ENCODE results near the gene OR8D4.

The OR8D4 gene

DNA sequence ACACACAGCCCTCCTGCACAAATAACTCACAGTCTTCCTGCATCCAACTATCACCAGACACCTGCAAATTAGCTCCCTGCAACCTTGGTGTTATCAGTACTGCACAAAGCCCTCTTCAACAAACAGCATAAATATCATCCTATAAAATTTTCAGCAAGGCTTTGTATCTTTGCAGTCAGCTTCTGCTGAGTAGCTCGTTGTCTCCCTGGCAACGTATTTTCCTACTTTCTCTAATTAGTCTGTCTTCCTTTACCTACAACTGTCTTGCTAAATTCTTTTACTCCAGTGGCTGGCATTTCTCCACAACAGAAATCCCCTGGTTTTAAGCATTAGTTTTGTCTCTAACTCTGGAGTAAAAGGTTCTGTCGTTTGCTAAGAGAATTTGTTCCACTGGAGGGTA is 3.9 kb downstream of the OR8D4 start:
- no peak for DNase-seq
- Histone ChIP-seq H3K9me3 (no peaks in the 10 kb centered on the region), H3K27me3 (no peaks in the 10 kb centered on the region; the same call in none of the 2 replicates), H3K4me3 (ENCODE audit: low read depth, low read length) (no peak overlapping the region), H3K36me3 (no peaks in the 10 kb centered on the region), H3K4me1 (no peaks in the 10 kb centered on the region)
- TF ChIP-seq, protein P1, sequence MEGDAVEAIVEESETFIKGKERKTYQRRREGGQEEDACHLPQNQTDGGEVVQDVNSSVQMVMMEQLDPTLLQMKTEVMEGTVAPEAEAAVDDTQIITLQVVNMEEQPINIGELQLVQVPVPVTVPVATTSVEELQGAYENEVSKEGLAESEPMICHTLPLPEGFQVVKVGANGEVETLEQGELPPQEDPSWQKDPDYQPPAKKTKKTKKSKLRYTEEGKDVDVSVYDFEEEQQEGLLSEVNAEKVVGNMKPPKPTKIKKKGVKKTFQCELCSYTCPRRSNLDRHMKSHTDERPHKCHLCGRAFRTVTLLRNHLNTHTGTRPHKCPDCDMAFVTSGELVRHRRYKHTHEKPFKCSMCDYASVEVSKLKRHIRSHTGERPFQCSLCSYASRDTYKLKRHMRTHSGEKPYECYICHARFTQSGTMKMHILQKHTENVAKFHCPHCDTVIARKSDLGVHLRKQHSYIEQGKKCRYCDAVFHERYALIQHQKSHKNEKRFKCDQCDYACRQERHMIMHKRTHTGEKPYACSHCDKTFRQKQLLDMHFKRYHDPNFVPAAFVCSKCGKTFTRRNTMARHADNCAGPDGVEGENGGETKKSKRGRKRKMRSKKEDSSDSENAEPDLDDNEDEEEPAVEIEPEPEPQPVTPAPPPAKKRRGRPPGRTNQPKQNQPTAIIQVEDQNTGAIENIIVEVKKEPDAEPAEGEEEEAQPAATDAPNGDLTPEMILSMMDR (IDR thresholded peaks at IDR 0.05; ENCODE audit: low read depth, low read length): no peak

DNA sequence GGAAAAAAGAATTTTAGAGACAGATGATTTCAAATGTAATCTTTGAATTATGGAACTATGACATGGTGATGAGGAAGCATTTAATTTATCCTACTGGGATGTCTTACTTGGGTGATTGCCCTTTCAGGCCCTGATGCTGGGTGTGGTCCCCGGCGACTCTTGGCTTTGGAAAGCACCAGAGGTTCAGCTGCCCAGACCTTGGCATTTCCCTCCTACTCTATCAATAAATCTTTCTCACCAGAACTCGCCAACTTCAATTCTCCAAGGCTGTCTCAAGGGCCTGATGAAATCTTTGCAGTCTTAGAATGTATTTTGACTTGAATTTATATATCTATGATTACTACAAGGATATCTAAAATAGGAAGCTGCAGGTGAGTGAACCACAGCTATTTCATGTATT is 19.0 kb downstream of the OR8D4 start:
- Histone ChIP-seq H3K4me3 (ENCODE audit: low read depth, low read length) (no peak overlapping the region), H3K9me3 (no peaks in the 10 kb centered on the region), H3K27me3 (no peaks in the 10 kb centered on the region), H3K36me3 (no peaks in the 10 kb centered on the region), H3K4me1 (no peaks in the 10 kb centered on the region)
- TF ChIP-seq, protein P1 (IDR thresholded peaks at IDR 0.05; ENCODE audit: low read depth, low read length): no peak
- DNase-seq: no peak

DNA sequence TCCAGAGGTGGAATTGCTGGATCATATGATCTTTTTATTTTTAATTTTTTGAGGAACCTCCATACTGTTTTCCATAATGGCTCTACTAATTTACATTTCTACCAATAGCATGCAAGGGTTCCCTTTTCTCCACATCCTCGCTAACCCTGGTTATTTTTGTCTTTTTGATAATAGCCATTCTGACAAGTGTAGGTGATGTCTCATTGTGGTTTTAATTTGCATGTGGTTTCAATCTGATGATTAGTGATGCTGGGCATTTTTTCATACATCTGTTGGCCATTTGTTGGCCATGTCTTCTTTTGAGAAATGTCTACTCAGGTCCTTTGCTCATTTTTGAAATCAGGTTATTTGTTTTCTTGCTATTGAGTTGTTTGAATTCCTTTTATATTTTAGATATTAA is 22.1 kb downstream of the OR8D4 start:
- Histone ChIP-seq H3K27me3 (no peaks in the 10 kb centered on the region), H3K36me3 (no peaks in the 10 kb centered on the region), H3K4me3 (ENCODE audit: low read depth, low read length) (no peak overlapping the region), H3K4me1 (no peaks in the 10 kb centered on the region), H3K9me3 (no peaks in the 10 kb centered on the region)
- TF ChIP-seq, protein P1 (IDR thresholded peaks at IDR 0.05; ENCODE audit: low read depth, low read length): no peak
- DNase-seq: no peak

DNA sequence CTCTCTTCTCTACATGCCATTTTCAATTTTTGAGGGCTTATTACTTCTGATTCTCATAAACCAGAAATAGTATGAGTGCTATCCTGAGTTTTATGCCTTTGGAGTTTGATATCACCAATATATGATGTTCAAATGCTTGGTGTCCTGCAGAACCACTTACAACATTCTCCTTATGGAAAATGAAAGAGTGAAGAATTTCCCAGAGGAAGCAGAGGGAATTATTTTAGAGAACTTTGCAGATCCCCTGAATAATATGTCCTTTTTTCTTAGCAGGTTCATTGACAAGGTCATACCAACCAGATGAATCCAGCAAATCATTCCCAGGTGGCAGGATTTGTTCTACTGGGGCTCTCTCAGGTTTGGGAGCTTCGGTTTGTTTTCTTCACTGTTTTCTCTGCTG is 37.4 kb downstream of the OR8D4 start, which contains the start of gene OR4D5:
OR4D5 (plus strand) TSS at position 301 of the 400 bp plus-strand sequence; CDS start at position 301, 0 bp downstream.
- DNase-seq: no peak
- H3K27me3 ChIP-seq: no peaks in the 10 kb centered on the region
- no peaks in the 10 kb centered on the region for H3K9me3 ChIP-seq
- no peak within 1 kb of the TSS for H3K4me3 ChIP-seq (ENCODE audit: low read depth, low read length)
- no peaks in the 10 kb centered on the region for H3K4me1 ChIP-seq
- H3K36me3 ChIP-seq: no peaks in the 10 kb centered on the region
- TF ChIP-seq, protein P1 (IDR thresholded peaks at IDR 0.05; ENCODE audit: low read depth, low read length): no peak

DNA sequence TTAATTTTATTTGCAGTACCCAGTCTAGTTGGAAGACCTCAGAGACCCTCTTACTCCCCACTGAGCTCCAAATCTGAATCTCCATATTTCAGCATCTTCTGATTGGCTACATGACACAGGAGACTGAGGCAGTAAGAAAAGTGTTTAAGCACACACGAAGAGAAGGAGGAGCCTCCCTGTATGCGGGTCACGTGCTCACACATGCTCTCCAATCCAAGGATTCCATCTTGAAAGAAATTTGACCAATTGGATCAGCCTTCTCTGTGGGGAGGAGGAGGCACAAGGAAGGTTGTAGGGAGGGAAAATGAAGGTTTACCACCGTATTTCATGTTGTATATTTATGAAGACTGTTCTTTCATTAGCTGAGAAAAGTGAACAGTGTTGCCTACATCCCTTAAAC is 40.4 kb downstream of the OR8D4 start:
- Histone ChIP-seq H3K36me3 (no peaks in the 10 kb centered on the region), H3K27me3 (no peaks in the 10 kb centered on the region), H3K4me1 (no peaks in the 10 kb centered on the region), H3K9me3 (no peaks in the 10 kb centered on the region), H3K4me3 (ENCODE audit: low read depth, low read length) (no peak overlapping the region)
- no peak for DNase-seq
- TF ChIP-seq, protein P1 (IDR thresholded peaks at IDR 0.05; ENCODE audit: low read depth, low read length): no peak

DNA sequence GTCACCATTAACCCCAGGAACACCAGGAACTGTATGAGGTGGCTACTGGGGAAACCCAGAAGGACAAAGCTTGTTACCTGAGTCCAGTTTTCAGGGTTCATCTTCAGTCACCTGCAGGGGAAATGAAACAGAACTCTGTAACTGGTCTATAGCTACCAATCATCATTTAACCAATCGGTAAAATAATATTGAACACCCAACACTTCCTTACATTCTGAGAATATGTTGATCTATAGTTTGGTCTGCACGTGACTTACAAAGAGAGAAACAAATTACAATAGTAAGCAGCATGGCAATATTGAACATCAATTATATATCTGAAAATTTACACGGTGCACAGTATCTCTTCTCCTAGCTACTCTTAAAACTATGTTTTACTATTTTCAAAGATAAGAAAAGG is 41.8 kb downstream of the OR8D4 start, which contains the start of gene OR6T1:
OR6T1 (minus strand) TSS at position 101 of the 400 bp plus-strand sequence; CDS start at position 101, 0 bp downstream.
- Histone ChIP-seq H3K9me3 (no peaks in the 10 kb centered on the region), H3K36me3 (no peaks in the 10 kb centered on the region), H3K27me3 (no peaks in the 10 kb centered on the region), H3K4me1 (no peaks in the 10 kb centered on the region), H3K4me3 (ENCODE audit: low read depth, low read length) (no peak within 1 kb of the TSS)
- TF ChIP-seq, protein P1 (IDR thresholded peaks at IDR 0.05; ENCODE audit: low read depth, low read length): no peak
- no peak for DNase-seq
